WTC11 (cell line): ENCODE measurements around the gene DOK1. TPM values are rescaled to one million over a fixed set of nuclear protein-coding genes. Genes with fewer than 3 reads are reported as not detected.

Experiments
- ATAC-seq: fragments of 200-7000 bp; cut with Tn5 transposase; 2 replicates; pipeline ENCODE4 v1.10.0; 2021; ENCODE audit warnings: mild to moderate bottlenecking, moderate library complexity
- CTCF ChIA-PET: fragments of 300-600 bp; sonication (Branson Sonifier 250); formaldehyde crosslinking; loops from one replicate; lab custom pipeline; 2021; ENCODE audit warnings: antibody characterized with exemption; lab: Charles Lee
- POLR2A ChIA-PET: fragments of 350-600 bp; sonication (Branson Sonifier 250); formaldehyde crosslinking; loops from one replicate; lab custom pipeline; 2021; ENCODE audit warnings: antibody characterized with exemption; lab: Charles Lee
- DNase-seq: peaks from one replicate; pipeline ENCODE4 v3.0.0; 2021; ENCODE audit warnings: low spot score
- H3K27ac Mint-ChIP-seq: 2 replicates; pipeline ENCODE4 v1.8.0; 2021; ENCODE audit warnings: mixed read lengths
- H3K27me3 Mint-ChIP-seq: 2 replicates; pipeline ENCODE4 v1.8.0; 2021; ENCODE audit warnings: low read depth, mild to moderate bottlenecking, moderate library complexity, mixed read lengths
- H3K36me3 Mint-ChIP-seq: 2 replicates; pipeline ENCODE4 v1.8.0; 2021; ENCODE audit warnings: mixed read lengths
- H3K4me1 Mint-ChIP-seq: 2 replicates; pipeline ENCODE4 v1.8.0; 2022; ENCODE audit warnings: mixed read lengths
- H3K4me3 Mint-ChIP-seq: 2 replicates; pipeline ENCODE4 v1.8.0; 2021; ENCODE audit warnings: mild to moderate bottlenecking, moderate library complexity, mixed read lengths
- H3K9me3 Mint-ChIP-seq: 2 replicates; pipeline ENCODE4 v1.8.0; 2021; ENCODE audit warnings: mixed read lengths
- ATF1 ChIP-seq: sonication (generic); formaldehyde crosslinking; IDR thresholded peaks from 2 replicates; pipeline ENCODE4 v1.8.1; 2023; ENCODE audit warnings: mild to moderate bottlenecking, moderate library complexity, missing genetic modification reagents
- CREB1 ChIP-seq: sonication (generic); formaldehyde crosslinking; IDR thresholded peaks from 2 replicates; pipeline ENCODE4 v1.8.0; 2023; ENCODE audit warnings: mild to moderate bottlenecking, missing genetic modification reagents
- ETV6 ChIP-seq: sonication (generic); formaldehyde crosslinking; IDR thresholded peaks from 2 replicates; pipeline ENCODE4 v1.8.1; 2022; ENCODE audit warnings: mild to moderate bottlenecking, missing genetic modification reagents
- FOXP1 ChIP-seq: sonication (generic); formaldehyde crosslinking; IDR thresholded peaks from 2 replicates; pipeline ENCODE4 v1.8.0; 2022; ENCODE audit warnings: missing genetic modification reagents, mild to moderate bottlenecking, moderate library complexity, borderline replicate concordance
- GABPB1 ChIP-seq: sonication (generic); formaldehyde crosslinking; IDR thresholded peaks from 2 replicates; pipeline ENCODE4 v1.8.1; 2023; ENCODE audit warnings: mild to moderate bottlenecking, missing genetic modification reagents
- JAZF1 ChIP-seq: fragments of 250-450 bp; sonication (Bioruptor Pico); IDR thresholded peaks from 2 replicates; pipeline ENCODE4 v1.9.0; 2021; ENCODE audit warnings: moderate library complexity, mild to moderate bottlenecking, inconsistent platforms
- JUN ChIP-seq: sonication (generic); formaldehyde crosslinking; IDR thresholded peaks from 2 replicates; pipeline ENCODE4 v1.8.0; 2023; ENCODE audit warnings: mild to moderate bottlenecking, missing genetic modification reagents
- KAT7 ChIP-seq: sonication (generic); formaldehyde crosslinking; IDR thresholded peaks from 2 replicates; pipeline ENCODE4 v1.8.1; 2023; ENCODE audit warnings: missing genetic modification reagents, mild to moderate bottlenecking, borderline replicate concordance
- NFE2L1 ChIP-seq: sonication (generic); formaldehyde crosslinking; IDR thresholded peaks from 2 replicates; pipeline ENCODE4 v1.8.1; 2023; ENCODE audit warnings: missing genetic modification reagents
- RORB ChIP-seq: fragments of 250-450 bp; sonication (Bioruptor Pico); IDR thresholded peaks from 2 replicates; pipeline ENCODE4 v1.9.0; 2021; ENCODE audit warnings: mild to moderate bottlenecking
- TCF7 ChIP-seq: sonication (generic); formaldehyde crosslinking; IDR thresholded peaks from 2 replicates; pipeline ENCODE4 v1.8.0; 2022; ENCODE audit warnings: mild to moderate bottlenecking, low read depth, missing genetic modification reagents, moderate library complexity
- TEAD1 ChIP-seq: sonication (generic); formaldehyde crosslinking; IDR thresholded peaks from 2 replicates; pipeline ENCODE4 v1.8.0; 2022; ENCODE audit warnings: mild to moderate bottlenecking, missing genetic modification reagents
- ZNF138 ChIP-seq: sonication (generic); formaldehyde crosslinking; conservative IDR thresholded peaks from 2 replicates; pipeline ENCODE4 v1.8.1; 2022; ENCODE audit warnings: mild to moderate bottlenecking, moderate library complexity, missing genetic modification reagents
- ZNF232 ChIP-seq: sonication (generic); formaldehyde crosslinking; IDR thresholded peaks from 2 replicates; pipeline ENCODE4 v1.8.0; 2022; ENCODE audit warnings: mild to moderate bottlenecking, missing genetic modification reagents
- ZNF396 ChIP-seq: fragments of 250-450 bp; sonication (Bioruptor Pico); IDR thresholded peaks from 2 replicates; pipeline ENCODE4 v1.8.0; 2021; ENCODE audit warnings: mild to moderate bottlenecking, moderate library complexity, borderline replicate concordance
- ZNF416 ChIP-seq: fragments of 250-450 bp; sonication (Bioruptor Pico); IDR thresholded peaks from 2 replicates; pipeline ENCODE4 v1.9.0; 2021; ENCODE audit warnings: mild to moderate bottlenecking, inconsistent platforms
- ZNF423 ChIP-seq: fragments of 250-450 bp; sonication (Bioruptor Pico); IDR thresholded peaks from 2 replicates; pipeline ENCODE4 v2.1.2; 2022; ENCODE audit warnings: mild to moderate bottlenecking, moderate library complexity
- ZNF671 ChIP-seq: fragments of 250-450 bp; sonication (Bioruptor Pico); IDR thresholded peaks from 2 replicates; pipeline ENCODE4 v1.8.0; 2021; ENCODE audit warnings: mild to moderate bottlenecking
- total RNA-seq: library from RNA; stranded (reverse); gene quantifications from 3 replicates; pipeline ENCODE4 v1.2.3, GENCODE V29; 2021
- TF ChIP-seq, protein P1 (sequence below): fragments of 250-450 bp; sonication (Bioruptor Pico); conservative IDR thresholded peaks from 2 replicates; pipeline ENCODE4 v1.9.0; 2021; ENCODE audit warnings: mild to moderate bottlenecking
- TF ChIP-seq, protein P2 (sequence below): sonication (generic); formaldehyde crosslinking; IDR thresholded peaks from 2 replicates; pipeline ENCODE4 v1.8.1; 2023; ENCODE audit warnings: mild to moderate bottlenecking, missing genetic modification reagents, moderate library complexity
- TF ChIP-seq, protein P3 (sequence below): fragments of 200-600 bp; IDR thresholded peaks from 2 replicates; pipeline ENCODE4 v1.8.0; 2022; ENCODE audit warnings: antibody characterized with exemption
- TF ChIP-seq, protein P4 (sequence below): sonication (generic); formaldehyde crosslinking; IDR thresholded peaks from 2 replicates; pipeline ENCODE4 v1.8.0; 2022; ENCODE audit warnings: mild to moderate bottlenecking, missing genetic modification reagents
- TF ChIP-seq, protein P5 (sequence below): sonication (generic); formaldehyde crosslinking; IDR thresholded peaks from 2 replicates; pipeline ENCODE4 v1.8.0; 2022; ENCODE audit warnings: mild to moderate bottlenecking, missing genetic modification reagents
- TF ChIP-seq, protein P6 (sequence below): sonication (generic); formaldehyde crosslinking; IDR thresholded peaks from 2 replicates; pipeline ENCODE4 v1.8.0; 2022; ENCODE audit warnings: missing genetic modification reagents
- TF ChIP-seq, protein P7 (sequence below): sonication (generic); formaldehyde crosslinking; conservative IDR thresholded peaks from 2 replicates; pipeline ENCODE4 v1.8.1; 2022; ENCODE audit warnings: mild to moderate bottlenecking, missing genetic modification reagents

Gene DOK1
- total RNA-seq, 1 experiment from 2014 or later = 15.9 TPM

DNA sequence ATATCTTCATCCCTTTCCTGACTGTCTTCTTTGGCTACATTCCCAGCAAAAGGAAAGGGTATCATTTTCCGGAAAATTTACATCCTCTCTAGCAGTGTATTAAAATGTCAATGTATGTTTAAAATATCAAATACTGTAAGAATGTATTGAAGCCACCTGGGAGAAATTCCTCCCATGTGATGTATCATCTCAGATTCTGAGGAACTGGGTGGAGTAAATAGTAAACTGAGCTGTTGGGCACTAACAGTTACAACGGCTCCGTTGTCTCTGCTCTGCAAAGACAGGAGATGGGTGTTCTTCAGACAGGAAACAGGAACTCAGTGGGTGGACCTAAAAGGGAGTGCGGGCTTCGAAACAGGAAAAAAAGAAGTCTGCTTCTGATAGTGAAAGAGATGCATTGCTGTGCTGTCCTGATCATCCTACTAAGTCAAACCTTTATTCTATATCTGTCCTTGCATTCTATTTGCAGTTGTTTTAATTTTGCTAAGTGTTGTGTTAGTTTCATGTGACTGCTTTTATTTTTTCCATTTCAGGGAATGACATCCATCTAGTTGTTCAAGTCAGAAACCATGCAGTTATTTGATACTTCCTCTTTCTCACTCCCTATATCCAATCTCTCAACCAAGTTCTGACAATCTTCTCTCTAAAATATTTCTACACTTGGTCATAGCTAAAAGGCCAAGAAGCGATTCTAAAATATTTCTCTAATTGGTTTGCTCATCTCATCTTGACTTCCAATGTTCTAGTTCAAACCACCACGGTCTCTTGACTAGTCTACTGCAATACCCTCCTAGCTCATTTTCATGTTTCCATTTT is 19.4 kb downstream of the DOK1 start:
- ChIA-PET CTCF (interaction anchor here (1.3 to 3.9 kb wide), 2 partner anchors 12 to 15 kb away, joined by 3 to 14 read pairs; no protein-coding TSS in a partner anchor), POLR2A (no interaction called here)
- H3K36me3 Mint-ChIP-seq = no peaks in the 10 kb centered on the region
- DNase-seq (no peak), ATAC-seq (no peak; the same call in 1 of the 2 replicates)
- no peak for TF ChIP-seq ZNF423 (CRISPR knock-in tag)
- TF ChIP-seq GABPB1 = no peak
- TF ChIP-seq, protein P1, sequence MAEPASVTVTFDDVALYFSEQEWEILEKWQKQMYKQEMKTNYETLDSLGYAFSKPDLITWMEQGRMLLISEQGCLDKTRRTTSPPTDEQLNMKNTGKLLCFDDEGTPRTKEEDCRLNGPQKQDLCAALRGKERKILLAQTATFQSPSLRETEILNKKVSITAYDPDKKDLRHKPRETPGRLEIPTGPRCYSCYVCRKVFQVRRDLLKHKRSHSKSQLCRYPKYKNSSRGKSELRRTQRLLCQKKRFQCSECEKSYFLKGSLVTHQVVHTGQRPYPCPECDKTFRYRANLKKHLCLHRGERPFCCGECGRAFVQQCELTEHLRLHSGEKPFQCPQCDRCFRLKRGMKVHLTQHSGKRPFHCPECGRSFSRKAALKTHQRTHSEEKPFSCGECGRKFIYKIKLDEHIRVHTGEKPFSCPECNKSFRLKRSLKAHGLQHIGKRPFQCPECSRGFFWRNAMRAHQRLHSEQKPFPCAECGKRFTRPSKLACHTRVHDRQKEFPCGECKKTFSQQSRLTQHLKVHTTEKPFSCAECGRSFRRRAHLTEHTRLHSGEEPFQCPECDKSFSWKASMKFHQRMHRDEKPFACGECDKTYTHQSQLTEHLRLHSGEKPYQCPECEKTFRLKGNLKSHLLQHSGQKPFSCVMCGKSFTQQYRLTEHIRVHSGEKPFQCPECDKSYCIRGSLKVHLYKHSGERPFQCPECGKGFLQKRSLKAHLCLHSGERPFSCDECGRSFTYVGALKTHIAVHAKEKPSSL = no peak
- TF ChIP-seq KAT7 (CRISPR knock-in tag) = no peak
- TF ChIP-seq, protein P2, sequence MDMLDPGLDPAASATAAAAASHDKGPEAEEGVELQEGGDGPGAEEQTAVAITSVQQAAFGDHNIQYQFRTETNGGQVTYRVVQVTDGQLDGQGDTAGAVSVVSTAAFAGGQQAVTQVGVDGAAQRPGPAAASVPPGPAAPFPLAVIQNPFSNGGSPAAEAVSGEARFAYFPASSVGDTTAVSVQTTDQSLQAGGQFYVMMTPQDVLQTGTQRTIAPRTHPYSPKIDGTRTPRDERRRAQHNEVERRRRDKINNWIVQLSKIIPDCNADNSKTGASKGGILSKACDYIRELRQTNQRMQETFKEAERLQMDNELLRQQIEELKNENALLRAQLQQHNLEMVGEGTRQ (CRISPR knock-in tag) = no peak
- TF ChIP-seq TCF7 (CRISPR knock-in tag) = no peak
- TF ChIP-seq ZNF138 (CRISPR knock-in tag) = no peak
- TF ChIP-seq, protein P3, sequence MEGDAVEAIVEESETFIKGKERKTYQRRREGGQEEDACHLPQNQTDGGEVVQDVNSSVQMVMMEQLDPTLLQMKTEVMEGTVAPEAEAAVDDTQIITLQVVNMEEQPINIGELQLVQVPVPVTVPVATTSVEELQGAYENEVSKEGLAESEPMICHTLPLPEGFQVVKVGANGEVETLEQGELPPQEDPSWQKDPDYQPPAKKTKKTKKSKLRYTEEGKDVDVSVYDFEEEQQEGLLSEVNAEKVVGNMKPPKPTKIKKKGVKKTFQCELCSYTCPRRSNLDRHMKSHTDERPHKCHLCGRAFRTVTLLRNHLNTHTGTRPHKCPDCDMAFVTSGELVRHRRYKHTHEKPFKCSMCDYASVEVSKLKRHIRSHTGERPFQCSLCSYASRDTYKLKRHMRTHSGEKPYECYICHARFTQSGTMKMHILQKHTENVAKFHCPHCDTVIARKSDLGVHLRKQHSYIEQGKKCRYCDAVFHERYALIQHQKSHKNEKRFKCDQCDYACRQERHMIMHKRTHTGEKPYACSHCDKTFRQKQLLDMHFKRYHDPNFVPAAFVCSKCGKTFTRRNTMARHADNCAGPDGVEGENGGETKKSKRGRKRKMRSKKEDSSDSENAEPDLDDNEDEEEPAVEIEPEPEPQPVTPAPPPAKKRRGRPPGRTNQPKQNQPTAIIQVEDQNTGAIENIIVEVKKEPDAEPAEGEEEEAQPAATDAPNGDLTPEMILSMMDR = no peak
- TF ChIP-seq ZNF671 (CRISPR knock-in tag) = no peak
- TF ChIP-seq ZNF396 (CRISPR knock-in tag) = no peak
- TF ChIP-seq TEAD1 = no peak
- no peak for TF ChIP-seq ZNF416 (CRISPR knock-in tag)
- TF ChIP-seq JAZF1 = no peak
- TF ChIP-seq CREB1 (CRISPR knock-in tag) = no peak
- no peak for TF ChIP-seq JUN (CRISPR knock-in tag)
- no peak overlapping the region for H3K4me3 Mint-ChIP-seq
- H3K27me3 Mint-ChIP-seq = peaks cover 22% of the 10 kb centered on the region
- H3K9me3 Mint-ChIP-seq = no peaks in the 10 kb centered on the region
- H3K27ac Mint-ChIP-seq = no peak overlapping the region
- peaks cover 10% of the 10 kb centered on the region for H3K4me1 Mint-ChIP-seq

DNA sequence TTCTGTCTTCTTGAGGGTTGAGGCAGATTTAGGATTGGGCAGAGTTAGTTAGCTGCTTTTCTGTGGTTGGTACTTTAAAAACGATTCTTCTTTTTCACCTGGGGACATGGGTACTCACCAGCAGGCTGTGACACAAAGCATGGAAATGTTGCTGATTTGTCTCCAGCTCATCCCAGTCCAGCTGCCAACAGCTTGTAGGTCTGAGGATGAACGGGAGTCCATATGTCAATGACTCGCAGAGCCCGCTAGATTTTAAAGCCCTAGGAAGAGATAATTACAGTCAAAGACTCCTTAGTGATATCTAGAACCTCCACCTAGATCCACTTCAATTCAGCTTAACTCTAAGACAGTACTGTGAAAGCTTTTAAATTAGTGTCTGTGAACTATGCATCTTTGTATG is 20.8 kb downstream of the DOK1 start:
- CTCF ChIA-PET = interaction anchor here (3.9 kb wide), 1 partner anchor 11 kb away, joined by 14 read pairs; no protein-coding TSS in a partner anchor
- H3K27ac Mint-ChIP-seq = no peak overlapping the region
- H3K27me3 Mint-ChIP-seq = peaks cover 20% of the 10 kb centered on the region
- H3K4me3 Mint-ChIP-seq = no peak overlapping the region
- ATAC-seq = no peak
- H3K36me3 Mint-ChIP-seq = no peaks in the 10 kb centered on the region
- H3K4me1 Mint-ChIP-seq = peaks cover 10% of the 10 kb centered on the region
- no peak for DNase-seq
- no peaks in the 10 kb centered on the region for H3K9me3 Mint-ChIP-seq
- POLR2A ChIA-PET = no interaction called here
- TF ChIP-seq, protein P4, sequence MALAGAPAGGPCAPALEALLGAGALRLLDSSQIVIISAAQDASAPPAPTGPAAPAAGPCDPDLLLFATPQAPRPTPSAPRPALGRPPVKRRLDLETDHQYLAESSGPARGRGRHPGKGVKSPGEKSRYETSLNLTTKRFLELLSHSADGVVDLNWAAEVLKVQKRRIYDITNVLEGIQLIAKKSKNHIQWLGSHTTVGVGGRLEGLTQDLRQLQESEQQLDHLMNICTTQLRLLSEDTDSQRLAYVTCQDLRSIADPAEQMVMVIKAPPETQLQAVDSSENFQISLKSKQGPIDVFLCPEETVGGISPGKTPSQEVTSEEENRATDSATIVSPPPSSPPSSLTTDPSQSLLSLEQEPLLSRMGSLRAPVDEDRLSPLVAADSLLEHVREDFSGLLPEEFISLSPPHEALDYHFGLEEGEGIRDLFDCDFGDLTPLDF (CRISPR knock-in tag) = no peak
- TF ChIP-seq ETV6 (CRISPR knock-in tag) (no peak), ATF1 (no peak), NFE2L1 (CRISPR knock-in tag) (no peak), ZNF232 (CRISPR knock-in tag) (no peak), FOXP1 (CRISPR knock-in tag) (no peak), RORB (no peak)
- TF ChIP-seq, protein P2 (CRISPR knock-in tag) = no peak
- TF ChIP-seq, protein P5, sequence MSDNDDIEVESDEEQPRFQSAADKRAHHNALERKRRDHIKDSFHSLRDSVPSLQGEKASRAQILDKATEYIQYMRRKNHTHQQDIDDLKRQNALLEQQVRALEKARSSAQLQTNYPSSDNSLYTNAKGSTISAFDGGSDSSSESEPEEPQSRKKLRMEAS (CRISPR knock-in tag) = no peak
- TF ChIP-seq, protein P6, sequence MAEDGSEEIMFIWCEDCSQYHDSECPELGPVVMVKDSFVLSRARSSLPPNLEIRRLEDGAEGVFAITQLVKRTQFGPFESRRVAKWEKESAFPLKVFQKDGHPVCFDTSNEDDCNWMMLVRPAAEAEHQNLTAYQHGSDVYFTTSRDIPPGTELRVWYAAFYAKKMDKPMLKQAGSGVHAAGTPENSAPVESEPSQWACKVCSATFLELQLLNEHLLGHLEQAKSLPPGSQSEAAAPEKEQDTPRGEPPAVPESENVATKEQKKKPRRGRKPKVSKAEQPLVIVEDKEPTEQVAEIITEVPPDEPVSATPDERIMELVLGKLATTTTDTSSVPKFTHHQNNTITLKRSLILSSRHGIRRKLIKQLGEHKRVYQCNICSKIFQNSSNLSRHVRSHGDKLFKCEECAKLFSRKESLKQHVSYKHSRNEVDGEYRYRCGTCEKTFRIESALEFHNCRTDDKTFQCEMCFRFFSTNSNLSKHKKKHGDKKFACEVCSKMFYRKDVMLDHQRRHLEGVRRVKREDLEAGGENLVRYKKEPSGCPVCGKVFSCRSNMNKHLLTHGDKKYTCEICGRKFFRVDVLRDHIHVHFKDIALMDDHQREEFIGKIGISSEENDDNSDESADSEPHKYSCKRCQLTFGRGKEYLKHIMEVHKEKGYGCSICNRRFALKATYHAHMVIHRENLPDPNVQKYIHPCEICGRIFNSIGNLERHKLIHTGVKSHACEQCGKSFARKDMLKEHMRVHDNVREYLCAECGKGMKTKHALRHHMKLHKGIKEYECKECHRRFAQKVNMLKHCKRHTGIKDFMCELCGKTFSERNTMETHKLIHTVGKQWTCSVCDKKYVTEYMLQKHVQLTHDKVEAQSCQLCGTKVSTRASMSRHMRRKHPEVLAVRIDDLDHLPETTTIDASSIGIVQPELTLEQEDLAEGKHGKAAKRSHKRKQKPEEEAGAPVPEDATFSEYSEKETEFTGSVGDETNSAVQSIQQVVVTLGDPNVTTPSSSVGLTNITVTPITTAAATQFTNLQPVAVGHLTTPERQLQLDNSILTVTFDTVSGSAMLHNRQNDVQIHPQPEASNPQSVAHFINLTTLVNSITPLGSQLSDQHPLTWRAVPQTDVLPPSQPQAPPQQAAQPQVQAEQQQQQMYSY (CRISPR knock-in tag) = no peak
- TF ChIP-seq, protein P7, sequence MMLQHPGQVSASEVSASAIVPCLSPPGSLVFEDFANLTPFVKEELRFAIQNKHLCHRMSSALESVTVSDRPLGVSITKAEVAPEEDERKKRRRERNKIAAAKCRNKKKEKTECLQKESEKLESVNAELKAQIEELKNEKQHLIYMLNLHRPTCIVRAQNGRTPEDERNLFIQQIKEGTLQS (CRISPR knock-in tag) = no peak
